Breast epithelium (tissue), 4 donors: ENCODE results near the gene ACER2. TPM values are rescaled to one million over a fixed set of nuclear protein-coding genes. Genes with fewer than 3 reads are reported as not detected.

Experiments
- DNase-seq, 2 donors: peaks; one replicate each; pipeline ENCODE4 v3.0.0-alpha.2; 2019; ENCODE audit warnings: low spot score in 2 of 2
- H3K27ac ChIP-seq, 2 donors: fragments of 200-600 bp; sonication (generic) in 1 of 2; one replicate each; pipeline ENCODE4 v1.5.1; 2016 to 2019; ENCODE audit warnings: mild to moderate bottlenecking in 1 of 2
- H3K27me3 ChIP-seq, 2 donors: fragments of 200-600 bp; sonication (generic) in 1 of 2; one replicate each; pipeline versions ENCODE4 v1.5.1 to v1.6.0; 2017 to 2019; ENCODE audit warnings: control low read depth in 1 of 2, mild to moderate bottlenecking in 1 of 2
- H3K36me3 ChIP-seq: fragments of 200-600 bp; one replicate; pipeline ENCODE4 v1.5.1; 2019
- H3K4me1 ChIP-seq, 2 donors: fragments of 200-600 bp; sonication (generic); one replicate each; pipeline ENCODE4 v1.5.1; 2016 to 2019; ENCODE audit warnings: control low read depth in 1 of 2
- H3K4me3 ChIP-seq, 3 donors: fragments of 200-600 bp; sonication (generic); 1 replicate in 2 of 3; 2 replicates in 1 of 3; pipeline ENCODE4 v1.5.1; 2016 to 2019; ENCODE audit warnings: mild to moderate bottlenecking in 3 of 3, moderate library complexity in 2 of 3
- H3K9me3 ChIP-seq, 2 donors: fragments of 200-600 bp; sonication (generic) in 1 of 2; one replicate each; pipeline ENCODE4 v1.5.1; 2016 to 2019; ENCODE audit warnings: control low read depth in 1 of 2
- POLR2A ChIP-seq: fragments of 450-650 bp; IDR thresholded peaks from one replicate; pipeline ENCODE4 v1.6.1; 2016; ENCODE audit warnings: antibody characterized with exemption, mild to moderate bottlenecking, moderate library complexity
- POLR2AphosphoS5 ChIP-seq, 3 donors: sonication (generic); formaldehyde crosslinking; IDR thresholded peaks; one replicate each; pipeline ENCODE4 v1.6.1; 2017; ENCODE audit warnings: antibody characterized with exemption in 3 of 3
- intact Hi-C: fragments of 100-400 bp; cut with DNase I; formaldehyde crosslinking; loops from one replicate; pipeline ENCODE4 v1.15.1; 2023; ENCODE audit warnings: low total_unique reads
- total RNA-seq, 3 donors: library from RNA; depleted of rRNA; stranded (reverse); fragments of >200 nt; gene quantifications; one replicate each; pipeline ENCODE4 v1.1.0, GENCODE V29; 2016
- TF ChIP-seq, protein P1 (sequence below), 3 donors: fragments of 450-650 bp; IDR thresholded peaks; one replicate each; pipeline ENCODE4 v1.5.1; 2016 to 2017; ENCODE audit warnings: antibody characterized with exemption in 3 of 3, mild to moderate bottlenecking in 3 of 3, moderate library complexity in 3 of 3

The ACER2 gene
- total RNA-seq, 3 donors from 2014 or later: 11.0 to 17.6 (median 16.7) TPM

DNA sequence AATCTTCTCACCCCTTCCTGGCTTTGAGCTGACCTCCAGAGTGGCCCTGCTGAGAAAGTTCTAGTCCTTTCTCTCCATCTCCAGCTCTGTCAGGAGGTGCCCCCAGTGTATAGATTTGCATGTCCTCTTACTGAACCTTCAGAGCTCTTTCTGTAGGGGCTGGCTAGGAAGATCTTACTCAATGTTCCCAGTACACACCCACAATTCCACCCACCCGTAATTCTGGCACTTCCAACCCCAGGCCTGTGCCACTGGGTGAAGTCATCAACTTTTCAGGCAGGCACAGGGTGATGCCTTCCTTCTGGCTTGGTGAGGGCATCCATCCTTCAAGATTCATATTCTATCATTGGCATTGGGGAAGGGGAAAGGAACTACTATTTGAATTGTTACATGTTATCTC, 75.9 kb downstream of the ACER2 start:
- Histone ChIP-seq H3K36me3 (no peaks in the 10 kb centered on the region), H3K27me3 (no peaks in the 10 kb centered on the region), H3K4me1 (no peaks in the 10 kb centered on the region), H3K9me3 (no peaks in the 10 kb centered on the region), H3K4me3 (no peak overlapping the region), H3K27ac (no peak overlapping the region)
- TF ChIP-seq, protein P1, sequence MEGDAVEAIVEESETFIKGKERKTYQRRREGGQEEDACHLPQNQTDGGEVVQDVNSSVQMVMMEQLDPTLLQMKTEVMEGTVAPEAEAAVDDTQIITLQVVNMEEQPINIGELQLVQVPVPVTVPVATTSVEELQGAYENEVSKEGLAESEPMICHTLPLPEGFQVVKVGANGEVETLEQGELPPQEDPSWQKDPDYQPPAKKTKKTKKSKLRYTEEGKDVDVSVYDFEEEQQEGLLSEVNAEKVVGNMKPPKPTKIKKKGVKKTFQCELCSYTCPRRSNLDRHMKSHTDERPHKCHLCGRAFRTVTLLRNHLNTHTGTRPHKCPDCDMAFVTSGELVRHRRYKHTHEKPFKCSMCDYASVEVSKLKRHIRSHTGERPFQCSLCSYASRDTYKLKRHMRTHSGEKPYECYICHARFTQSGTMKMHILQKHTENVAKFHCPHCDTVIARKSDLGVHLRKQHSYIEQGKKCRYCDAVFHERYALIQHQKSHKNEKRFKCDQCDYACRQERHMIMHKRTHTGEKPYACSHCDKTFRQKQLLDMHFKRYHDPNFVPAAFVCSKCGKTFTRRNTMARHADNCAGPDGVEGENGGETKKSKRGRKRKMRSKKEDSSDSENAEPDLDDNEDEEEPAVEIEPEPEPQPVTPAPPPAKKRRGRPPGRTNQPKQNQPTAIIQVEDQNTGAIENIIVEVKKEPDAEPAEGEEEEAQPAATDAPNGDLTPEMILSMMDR (IDR thresholded peaks at IDR 0.05): no peak
- no peak for TF ChIP-seq POLR2AphosphoS5 (IDR thresholded peaks at IDR 0.05)
- TF ChIP-seq POLR2A: no peak
- DNase-seq: no peak
- intact Hi-C loops: loop anchor here (5.0 kb wide), 1 partner anchor 1682 kb away; no protein-coding TSS in a partner anchor

DNA sequence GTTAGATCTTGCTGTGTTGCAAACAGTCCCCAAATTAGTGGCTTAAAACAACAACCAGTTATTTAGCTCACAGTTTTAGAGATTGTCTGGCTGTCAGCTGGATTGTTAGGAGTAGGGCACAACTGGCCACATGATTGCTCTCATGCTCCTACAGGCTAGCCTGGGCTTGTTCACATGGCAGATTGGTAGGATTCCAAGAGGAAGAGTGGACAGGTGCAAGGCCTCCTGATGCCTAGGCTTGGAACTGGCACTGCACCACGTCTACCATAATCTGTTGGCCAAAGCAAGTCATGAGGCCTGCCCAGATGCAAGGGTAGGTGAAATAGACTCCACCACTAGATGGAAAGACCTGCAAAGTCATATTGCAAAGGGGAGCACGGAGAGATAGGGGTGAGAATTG, 76.4 kb downstream of the ACER2 start:
- H3K4me3 ChIP-seq: no peak overlapping the region
- DNase-seq: no peak
- H3K27me3 ChIP-seq: no peaks in the 10 kb centered on the region
- TF ChIP-seq POLR2A (no peak), POLR2AphosphoS5 (IDR thresholded peaks at IDR 0.05) (no peak)
- TF ChIP-seq, protein P1 (IDR thresholded peaks at IDR 0.05): no peak
- no peaks in the 10 kb centered on the region for H3K4me1 ChIP-seq
- H3K9me3 ChIP-seq: no peaks in the 10 kb centered on the region
- no peaks in the 10 kb centered on the region for H3K36me3 ChIP-seq
- no peak overlapping the region for H3K27ac ChIP-seq
- intact Hi-C loops: no loop called here

DNA sequence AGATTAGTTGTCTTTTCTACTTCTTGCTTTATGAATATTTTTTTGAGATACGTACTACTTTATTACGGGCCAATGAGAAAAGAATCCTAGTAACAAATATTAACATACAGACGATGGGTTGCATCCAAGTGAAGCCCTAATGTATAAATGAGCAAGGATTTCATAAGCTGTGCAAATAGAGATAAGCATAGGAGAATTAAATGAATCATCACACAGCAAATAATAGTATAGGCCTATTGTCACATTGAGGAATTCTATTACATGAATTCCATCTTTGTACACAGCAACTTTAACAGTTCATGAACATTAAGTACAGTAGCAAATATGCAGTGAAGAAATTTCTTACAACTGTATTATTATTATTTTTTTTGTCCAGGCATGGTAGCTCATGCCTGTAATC, 78.0 kb downstream of the ACER2 start:
- H3K36me3 ChIP-seq: no peaks in the 10 kb centered on the region
- H3K27ac ChIP-seq: no peak overlapping the region
- intact Hi-C loops: no loop called here
- DNase-seq: no peak
- no peaks in the 10 kb centered on the region for H3K9me3 ChIP-seq
- no peak overlapping the region for H3K4me3 ChIP-seq
- H3K27me3 ChIP-seq: no peaks in the 10 kb centered on the region
- H3K4me1 ChIP-seq: no peaks in the 10 kb centered on the region
- no peak for TF ChIP-seq POLR2A
- TF ChIP-seq, protein P1 (IDR thresholded peaks at IDR 0.05): no peak
- no peak for TF ChIP-seq POLR2AphosphoS5 (IDR thresholded peaks at IDR 0.05)

DNA sequence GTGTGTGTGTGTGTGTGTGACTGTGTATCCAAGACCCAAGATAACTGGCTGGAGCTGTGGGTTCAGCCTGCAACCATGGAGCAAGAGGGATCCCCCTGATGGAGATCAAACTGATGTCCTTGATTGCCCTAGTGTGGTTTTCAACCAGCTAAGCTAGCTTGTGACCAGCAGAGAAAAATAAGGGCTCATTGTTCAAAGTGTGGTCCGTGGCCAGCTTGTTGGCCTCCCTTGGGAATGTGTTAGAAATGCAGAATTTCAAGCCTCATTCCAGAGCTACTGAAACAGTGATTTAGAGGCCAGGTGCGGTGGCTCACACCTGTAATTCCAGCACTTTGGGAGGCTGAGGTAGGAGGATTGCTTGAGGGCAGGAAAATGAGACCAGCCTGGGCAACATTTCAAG, 79.9 kb downstream of the ACER2 start:
- Histone ChIP-seq H3K27ac (no peak overlapping the region), H3K36me3 (no peaks in the 10 kb centered on the region), H3K9me3 (no peaks in the 10 kb centered on the region), H3K4me3 (no peak overlapping the region), H3K27me3 (no peaks in the 10 kb centered on the region), H3K4me1 (no peaks in the 10 kb centered on the region)
- no peak for DNase-seq
- TF ChIP-seq POLR2A: no peak
- TF ChIP-seq, protein P1 (IDR thresholded peaks at IDR 0.05): no peak
- TF ChIP-seq POLR2AphosphoS5 (IDR thresholded peaks at IDR 0.05): no peak
- intact Hi-C loops: no loop called here

DNA sequence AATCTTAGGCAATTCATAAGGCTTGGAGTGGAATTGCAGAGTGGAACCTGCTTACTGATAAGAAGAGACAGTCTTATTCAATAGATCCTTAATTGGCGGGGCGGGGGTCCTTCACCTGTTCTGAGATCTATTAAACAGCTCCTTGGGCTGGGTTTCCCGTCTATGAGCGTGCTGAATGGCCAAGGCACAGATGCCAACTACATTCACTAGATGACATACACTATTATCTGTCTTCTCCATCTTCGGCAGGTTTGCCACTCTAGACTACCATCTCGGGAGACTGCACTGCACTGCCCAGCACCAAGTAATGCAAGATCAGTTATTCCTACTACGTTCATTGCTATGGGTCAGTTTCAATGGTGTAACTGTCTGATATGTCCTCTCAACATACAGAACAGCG, 81.5 kb downstream of the ACER2 start:
- no peaks in the 10 kb centered on the region for H3K9me3 ChIP-seq
- intact Hi-C loops: no loop called here
- no peak overlapping the region for H3K27ac ChIP-seq
- H3K4me3 ChIP-seq: no peak overlapping the region
- no peaks in the 10 kb centered on the region for H3K4me1 ChIP-seq
- no peak for DNase-seq
- no peak for TF ChIP-seq POLR2A
- TF ChIP-seq, protein P1 (IDR thresholded peaks at IDR 0.05): no peak
- TF ChIP-seq POLR2AphosphoS5 (IDR thresholded peaks at IDR 0.05): no peak
- H3K27me3 ChIP-seq: no peaks in the 10 kb centered on the region
- no peaks in the 10 kb centered on the region for H3K36me3 ChIP-seq
